Endodermal cell (in vitro differentiated cells): ENCODE data around the gene PRPSAP1. TPM values are rescaled to one million over a fixed set of nuclear protein-coding genes. Genes with fewer than 3 reads are reported as not detected.

ENCODE experiments used
- DNase-seq: peaks from one replicate; pipeline ENCODE4 v3.0.0-alpha.2; 2017
- H3K27ac ChIP-seq: 2 replicates; pipeline ENCODE4 v1.5.1; 2013; ENCODE audit warnings: mild to moderate bottlenecking, low read depth, low read length, moderate library complexity
- H3K27me3 ChIP-seq: 2 replicates; pipeline ENCODE4 v1.6.1; 2013; ENCODE audit warnings: mild to moderate bottlenecking, low read length, moderate library complexity; ENCODE audit not compliant: insufficient read depth, control insufficient read depth, poor library complexity, severe bottlenecking
- H3K36me3 ChIP-seq: 2 replicates; pipeline ENCODE4 v1.7.0; 2013; ENCODE audit warnings: mild to moderate bottlenecking, low read length, moderate library complexity; ENCODE audit not compliant: control insufficient read depth, insufficient read depth
- H3K4me1 ChIP-seq: one replicate; pipeline ENCODE4 v1.7.0; 2013; ENCODE audit warnings: low read length; ENCODE audit not compliant: control insufficient read depth, insufficient read depth
- H3K4me3 ChIP-seq: 2 replicates; pipeline ENCODE4 v1.5.1; 2013; ENCODE audit warnings: mild to moderate bottlenecking, low read length, moderate library complexity
- H3K9ac ChIP-seq: 2 replicates; pipeline ENCODE4 v1.6.1; 2013; ENCODE audit warnings: mild to moderate bottlenecking, low read length, moderate library complexity; ENCODE audit not compliant: poor library complexity, severe bottlenecking; ENCODE audit errors: extremely low read depth
- H3K9me3 ChIP-seq: 2 replicates; pipeline ENCODE4 v1.6.1; 2013; ENCODE audit warnings: mild to moderate bottlenecking, low read length, moderate library complexity; ENCODE audit not compliant: control insufficient read depth
- H3K27ac Mint-ChIP-seq: 2 replicates; pipeline ENCODE4 v1.8.0; 2020; ENCODE audit warnings: mixed read lengths
- H3K27me3 Mint-ChIP-seq: 2 replicates; pipeline ENCODE4 v1.8.0; 2021; ENCODE audit warnings: mild to moderate bottlenecking, mixed read lengths; ENCODE audit not compliant: insufficient read depth
- H3K36me3 Mint-ChIP-seq: 2 replicates; pipeline ENCODE4 v1.8.0; 2020; ENCODE audit warnings: low read depth, mixed read lengths
- H3K4me1 Mint-ChIP-seq: 2 replicates; pipeline ENCODE4 v1.8.0; 2020; ENCODE audit warnings: mixed read lengths
- H3K4me3 Mint-ChIP-seq: 2 replicates; pipeline ENCODE4 v1.8.0; 2020; ENCODE audit warnings: mild to moderate bottlenecking, moderate library complexity, mixed read lengths
- H3K9me3 Mint-ChIP-seq: 2 replicates; pipeline ENCODE4 v1.8.0; 2020; ENCODE audit warnings: mild to moderate bottlenecking, mixed read lengths
- WGBS, 2 experiments: methylation state at CpG; one replicate each; pipeline versions ENCODE4 v1.1.5 to v1.1.7; 2013; ENCODE audit warnings: missing lambda C conversion rate in 2 of 2, mixed read lengths in 1 of 2; ENCODE audit not compliant: insufficient coverage in 1 of 2, insufficient read length in 1 of 2; 5-methylcytosine and 5-hydroxymethylcytosine counted together
- long read RNA-seq, 4 experiments: library from polyadenylated mRNA in 2 of 4; library from RNA in 1 of 4; library from capped mRNA in 1 of 4; stranded (forward) in 3 of 4; unstranded in 1 of 4; transcript quantifications; one replicate each; pipeline ENCODE4 v2.0.0, GENCODE V29; 2020 to 2021; ENCODE audit warnings: inconsistent platforms in 1 of 4
- polyA plus RNA-seq, 2 experiments: library from polyadenylated mRNA; stranded (reverse); fragments of 50-300 nt; gene quantifications; one replicate each; pipeline ENCODE4 v1.2.3, GENCODE V29; 2013
- total RNA-seq, 2 donors: library from RNA; stranded (reverse); fragmentation: NEBNext Ultra II Directional in 1 of 2; extraction: Animal tissue kit (Norgen Biotek cat#: 25700) in 1 of 2; gene quantifications; 2 replicates in 1 of 2; 3 replicates in 1 of 2; pipeline ENCODE4 v1.2.1, GENCODE V29; 2021
- TF ChIP-seq, protein P1 (sequence below): fragments of 200-600 bp; sonication (generic); conservative IDR thresholded peaks from 2 replicates; pipeline ENCODE4 v1.5.0; 2021; ENCODE audit warnings: antibody characterized with exemption, mild to moderate bottlenecking

The PRPSAP1 gene, protein sequence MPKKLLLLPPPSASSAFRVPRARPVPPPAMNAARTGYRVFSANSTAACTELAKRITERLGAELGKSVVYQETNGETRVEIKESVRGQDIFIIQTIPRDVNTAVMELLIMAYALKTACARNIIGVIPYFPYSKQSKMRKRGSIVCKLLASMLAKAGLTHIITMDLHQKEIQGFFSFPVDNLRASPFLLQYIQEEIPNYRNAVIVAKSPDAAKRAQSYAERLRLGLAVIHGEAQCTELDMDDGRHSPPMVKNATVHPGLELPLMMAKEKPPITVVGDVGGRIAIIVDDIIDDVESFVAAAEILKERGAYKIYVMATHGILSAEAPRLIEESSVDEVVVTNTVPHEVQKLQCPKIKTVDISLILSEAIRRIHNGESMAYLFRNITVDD
- 10 to 100 TPM; 60.9 to 89.8 TPM for total RNA-seq
- 70.1 TPM for polyA plus RNA-seq (2013, experiment 1 of 2)
- 68.6 TPM for polyA plus RNA-seq (2013, experiment 2 of 2)
- long read RNA-seq, experiment 1, transcript PRPSAP1-206 (10 exons, 3,660 nt), result major isoform, 15 of 27 reads
- long read RNA-seq, experiment 1, partial matches to known transcripts, result 7 of 27 reads
- long read RNA-seq, experiment 1, other reads (novel, unspliced or antisense), result 5 of 27 reads
- long read RNA-seq, experiment 2, transcript PRPSAP1-206 (10 exons, 3,660 nt), result major isoform, 117 of 147 reads
- long read RNA-seq, experiment 2, partial matches to known transcripts, result 13 of 147 reads
- long read RNA-seq, experiment 2, other reads (novel, unspliced or antisense), result 15 of 147 reads
- long read RNA-seq, experiment 3, transcript PRPSAP1-206 (10 exons, 3,660 nt), result major isoform, 210 of 247 reads
- long read RNA-seq, experiment 3, partial matches to known transcripts, result 19 of 247 reads
- long read RNA-seq, experiment 3, other reads (novel, unspliced or antisense), result 17 of 247 reads
- long read RNA-seq, experiment 4, partial matches to known transcripts, result 4 of 8 reads
- long read RNA-seq, experiment 4, other reads (novel, unspliced or antisense), result 1 of 8 reads

DNA sequence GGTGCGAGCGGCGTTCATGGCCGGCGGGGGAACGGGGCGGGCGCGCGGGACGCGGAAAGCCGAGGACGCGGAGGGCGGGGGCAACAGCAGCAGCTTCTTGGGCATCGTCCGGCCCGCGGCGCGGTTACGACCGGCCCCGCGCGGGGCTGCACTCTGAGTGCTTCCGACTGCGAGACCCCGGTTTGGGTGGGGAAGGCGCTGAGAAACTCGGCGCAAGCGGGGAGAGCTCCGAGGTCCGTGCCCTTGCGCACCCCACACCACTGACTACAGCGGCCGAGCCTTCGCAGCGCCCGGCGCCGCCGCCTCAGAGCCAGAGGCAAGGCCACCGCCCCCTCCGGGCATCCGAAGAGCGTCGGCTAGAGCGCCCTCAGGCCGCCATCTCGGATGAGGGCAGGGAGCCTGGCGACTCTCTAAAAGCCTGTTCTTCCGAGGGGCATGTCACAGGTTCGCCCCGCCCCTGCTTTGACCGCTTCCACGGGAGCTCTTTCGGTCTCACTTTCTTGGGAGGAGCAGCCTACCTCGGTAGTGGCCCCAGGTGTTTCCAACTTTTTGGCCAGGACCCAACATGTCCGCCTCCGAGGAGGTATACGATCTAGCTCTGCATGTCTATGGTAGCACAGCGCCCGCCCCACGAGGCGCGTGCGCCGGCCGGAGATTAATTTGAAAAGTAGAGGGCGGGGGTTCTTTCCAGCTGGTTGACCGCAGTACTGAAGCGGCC lies at the start of gene PRPSAP1:
TSS of gene PRPSAP1 (minus strand) at position 318 of the 718 bp plus-strand sequence. CDS start at position 105, 213 bp downstream.
- Histone ChIP-seq H3K36me3 (peaks cover 3% of the 10 kb centered on the region), H3K27me3 (no peaks in the 10 kb centered on the region), H3K9ac (peak within 1 kb of the TSS; percentile 90), H3K27ac (peak within 1 kb of the TSS; percentile 85), H3K4me1 (no peaks in the 10 kb centered on the region), H3K9me3 (no peaks in the 10 kb centered on the region), H3K4me3 (peak within 1 kb of the TSS; percentile 87)
- WGBS, 2 experiments, result 0% methylated on average over 29 to 75 of the region's 75 CpGs
- H3K27me3 Mint-ChIP-seq, result peaks cover 2% of the 10 kb centered on the region
- peaks cover 19% of the 10 kb centered on the region for H3K4me1 Mint-ChIP-seq
- H3K27ac Mint-ChIP-seq, result peak within 1 kb of the TSS; percentile 100
- TF ChIP-seq, protein P1, sequence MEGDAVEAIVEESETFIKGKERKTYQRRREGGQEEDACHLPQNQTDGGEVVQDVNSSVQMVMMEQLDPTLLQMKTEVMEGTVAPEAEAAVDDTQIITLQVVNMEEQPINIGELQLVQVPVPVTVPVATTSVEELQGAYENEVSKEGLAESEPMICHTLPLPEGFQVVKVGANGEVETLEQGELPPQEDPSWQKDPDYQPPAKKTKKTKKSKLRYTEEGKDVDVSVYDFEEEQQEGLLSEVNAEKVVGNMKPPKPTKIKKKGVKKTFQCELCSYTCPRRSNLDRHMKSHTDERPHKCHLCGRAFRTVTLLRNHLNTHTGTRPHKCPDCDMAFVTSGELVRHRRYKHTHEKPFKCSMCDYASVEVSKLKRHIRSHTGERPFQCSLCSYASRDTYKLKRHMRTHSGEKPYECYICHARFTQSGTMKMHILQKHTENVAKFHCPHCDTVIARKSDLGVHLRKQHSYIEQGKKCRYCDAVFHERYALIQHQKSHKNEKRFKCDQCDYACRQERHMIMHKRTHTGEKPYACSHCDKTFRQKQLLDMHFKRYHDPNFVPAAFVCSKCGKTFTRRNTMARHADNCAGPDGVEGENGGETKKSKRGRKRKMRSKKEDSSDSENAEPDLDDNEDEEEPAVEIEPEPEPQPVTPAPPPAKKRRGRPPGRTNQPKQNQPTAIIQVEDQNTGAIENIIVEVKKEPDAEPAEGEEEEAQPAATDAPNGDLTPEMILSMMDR, result peak; percentile 62
- H3K4me3 Mint-ChIP-seq, result peak within 1 kb of the TSS; percentile 90
- peaks cover 8% of the 10 kb centered on the region for H3K36me3 Mint-ChIP-seq
- H3K9me3 Mint-ChIP-seq, result no peaks in the 10 kb centered on the region
- peak; percentile 98 for DNase-seq

DNA sequence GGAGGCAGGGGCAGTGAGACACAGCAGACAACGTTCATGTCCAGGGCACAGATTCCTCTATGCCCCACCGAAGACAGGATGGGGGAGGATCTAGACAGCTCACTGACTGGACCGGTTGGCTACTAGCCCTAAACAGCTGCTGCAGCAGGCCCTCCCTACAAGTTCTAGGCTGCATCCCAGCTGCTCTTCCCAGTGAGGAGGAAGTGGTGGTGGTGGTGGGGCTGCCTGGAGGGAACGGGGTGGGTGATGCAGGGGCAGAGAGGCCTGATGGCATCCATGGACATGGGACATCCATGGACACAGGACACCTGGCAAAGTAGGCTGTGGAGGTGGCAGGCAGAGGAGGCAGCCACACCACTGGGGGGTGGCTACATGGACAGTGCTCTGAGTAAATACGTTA lies 49.0 kb upstream of the PRPSAP1 start:
- no peaks in the 10 kb centered on the region for H3K4me1 Mint-ChIP-seq
- Histone ChIP-seq H3K9me3 (no peaks in the 10 kb centered on the region), H3K4me3 (no peak overlapping the region), H3K9ac (no peak overlapping the region), H3K4me1 (no peaks in the 10 kb centered on the region), H3K27me3 (no peaks in the 10 kb centered on the region), H3K27ac (no peak overlapping the region), H3K36me3 (peaks cover 53% of the 10 kb centered on the region)
- no peak overlapping the region for H3K27ac Mint-ChIP-seq
- H3K36me3 Mint-ChIP-seq, result peaks cover 60% of the 10 kb centered on the region
- 96 to 100% methylated on average over 1 to 5 of the region's 5 CpGs for WGBS, 2 experiments
- TF ChIP-seq, protein P1, result no peak
- no peaks in the 10 kb centered on the region for H3K27me3 Mint-ChIP-seq
- no peaks in the 10 kb centered on the region for H3K9me3 Mint-ChIP-seq
- H3K4me3 Mint-ChIP-seq, result no peak overlapping the region
- no peak for DNase-seq
